GM19025 (cell line): ENCODE data around the gene KCNJ11.

Experiments
- ATAC-seq: cut with Tn5 transposase; IDR thresholded peaks from one replicate; pipeline ENCODE4 v1.9.1; 2021; ENCODE audit warnings: mild to moderate bottlenecking, low read depth, moderate library complexity; ENCODE audit not compliant: unreplicated experiment

KCNJ11 gene

GRCh38 chr11:17369684-17370243 lies 18.7 kb downstream of the KCNJ11 start:
- ATAC-seq, result no peak

- ATAC-seq, result no peak
These were observed 19.4 kb downstream of the KCNJ11 start for GRCh38 chr11:17369094-17369493.

- ATAC-seq, result no peak
These were observed 19.9 kb downstream of the KCNJ11 start for GRCh38 chr11:17368551-17368950.

GRCh38 chr11:17366495-17366894 lies 22.0 kb downstream of the KCNJ11 start:
- ATAC-seq, result no peak

- ATAC-seq, result no peak
These were observed 33.9 kb downstream of the KCNJ11 start for GRCh38 chr11:17354601-17354991.

GRCh38 chr11:17353821-17354600 lies 34.4 kb downstream of the KCNJ11 start:
- ATAC-seq, result no peak

GRCh38 chr11:17352950-17353820 lies 35.3 kb downstream of the KCNJ11 start:
- ATAC-seq, result no peak

- no peak for ATAC-seq
These were observed 36.8 kb downstream of the KCNJ11 start, which contains the start of gene NCR3LG1 for GRCh38 chr11:17351510-17352176. NCR3LG1 (plus strand) TSS chr11:17351800; CDS start chr11:17351970, 170 bp downstream.

GRCh38 chr11:17351172-17351509 lies 37.3 kb downstream of the KCNJ11 start:
- no peak for ATAC-seq

- ATAC-seq, result no peak
These were observed 37.8 kb downstream of the KCNJ11 start for GRCh38 chr11:17350455-17351171.

- no peak for ATAC-seq
These were observed 40.8 kb downstream of the KCNJ11 start for GRCh38 chr11:17347676-17348075.

- ATAC-seq, result no peak
These were observed 44.6 kb downstream of the KCNJ11 start for GRCh38 chr11:17343907-17344306.

GRCh38 chr11:17343257-17343656 lies 45.2 kb downstream of the KCNJ11 start:
- ATAC-seq, result no peak
